HCT116 (cell line): ENCODE results near the gene ADAMTS13. TPM values are rescaled to one million over a fixed set of nuclear protein-coding genes. Genes with fewer than 3 reads are reported as not detected.

Source experiments
- ATAC-seq: fragments of 200-7000 bp; cut with Tn5 transposase; 2 replicates; pipeline ENCODE4 v1.9.1; 2020; ENCODE audit warnings: mild to moderate bottlenecking, moderate library complexity
- BruUV-seq: library from RNA; stranded (reverse); fragments of 400-500 nt; replicated peaks from 2 replicates; lab custom pipeline; 2021; lab: Mats Ljungman, UMichigan
- CTCF ChIA-PET: fragments of 300-600 bp; sonication (Branson Sonifier 250); formaldehyde crosslinking; loops from one replicate; lab custom pipeline; 2021; ENCODE audit warnings: antibody characterized with exemption; lab: Charles Lee
- POLR2A ChIA-PET: fragments of 300-600, 350-600 bp; sonication (Branson Sonifier 250); formaldehyde crosslinking; loops from one replicate; lab custom pipeline; 2021; ENCODE audit warnings: antibody characterized with exemption; lab: Charles Lee
- RAD21 ChIA-PET, 2 experiments: fragments of 300-600 bp; sonication (Branson Sonifier 250); formaldehyde crosslinking; loops; one replicate each; lab custom pipeline; 2023; ENCODE audit warnings: low total read pairs in 2 of 2; ENCODE audit not compliant: uncharacterized antibody in 2 of 2, unreplicated experiment in 2 of 2, low non-redundant PET in 1 of 2; lab: Charles Lee
- DNase-seq: peaks from one replicate; pipeline ENCODE4 v3.0.0-alpha.2; 2010; ENCODE audit warnings: low read depth, low spot score
- H2AFZ ChIP-seq: fragments of 200-600 bp; shearing (Covaris generic), sonication (generic); 2 replicates; pipeline ENCODE4 v1.6.1; 2017; ENCODE audit warnings: low read depth, mixed run types, mixed read lengths, antibody characterized with exemption, low read length; ENCODE audit not compliant: poor library complexity, severe bottlenecking
- H3K27ac ChIP-seq: 2 replicates; pipeline ENCODE4 v1.5.1; 2012; ENCODE audit warnings: low read depth, low read length
- H3K27me3 ChIP-seq: fragments of 200-600 bp; sonication (generic); 2 replicates; pipeline ENCODE4 v1.6.1; 2016; ENCODE audit warnings: mixed run types, low read length, mixed read lengths; ENCODE audit not compliant: insufficient read depth
- H3K36me3 ChIP-seq, 2 experiments: fragments of 200-500 bp in 1 of 2; fragments of 200-600 bp in 1 of 2; sonication (Bioruptor generic) in 1 of 2; sonication (generic) in 1 of 2; 2 replicates each; pipeline versions ENCODE4 v1.5.1 to v1.6.1; 2014 to 2016; ENCODE audit warnings: low read length in 2 of 2, inconsistent platforms in 1 of 2, mixed read lengths in 1 of 2, mixed run types in 1 of 2; ENCODE audit not compliant: insufficient read depth in 2 of 2, control insufficient read depth in 1 of 2
- H3K4me1 ChIP-seq, 2 experiments: fragments of 200-600 bp in 1 of 2; sonication (generic) in 1 of 2; 2 replicates each; pipeline versions ENCODE4 v1.5.1 to v1.6.1; 2012 to 2017; ENCODE audit warnings: low read length in 2 of 2, inconsistent platforms in 1 of 2, mild to moderate bottlenecking in 1 of 2, mixed read lengths in 1 of 2, mixed run types in 1 of 2, moderate library complexity in 1 of 2; ENCODE audit not compliant: insufficient read depth in 2 of 2, control insufficient read depth in 1 of 2
- H3K4me2 ChIP-seq: fragments of 200-600 bp; sonication (generic); 2 replicates; pipeline ENCODE4 v1.6.1; 2017; ENCODE audit warnings: mixed run types, low read length, mixed read lengths
- H3K4me3 ChIP-seq, 2 experiments: fragments of 200-600 bp in 1 of 2; sonication (generic) in 1 of 2; replicated peaks in 1 of 2; 2 replicates each; pipeline ENCODE4 v1.5.1; 2011 to 2016; ENCODE audit warnings: low read length in 2 of 2, control low read depth in 1 of 2, low read depth in 1 of 2, mild to moderate bottlenecking in 1 of 2, mixed read lengths in 1 of 2, mixed run types in 1 of 2
- H3K79me2 ChIP-seq: fragments of 200-600 bp; sonication (generic); 2 replicates; pipeline ENCODE4 v1.6.1; 2017; ENCODE audit warnings: mild to moderate bottlenecking, mixed run types, low read length, moderate library complexity, mixed read lengths; ENCODE audit not compliant: insufficient read depth
- H3K9ac ChIP-seq: fragments of 200-600 bp; sonication (generic); 2 replicates; pipeline ENCODE4 v1.6.1; 2016; ENCODE audit warnings: low read length, mixed read lengths
- H3K9me2 ChIP-seq: fragments of 200-600 bp; sonication (generic), shearing (Covaris generic); 2 replicates; pipeline ENCODE4 v1.6.1; 2017; ENCODE audit warnings: mixed run types, mild to moderate bottlenecking, moderate library complexity; ENCODE audit not compliant: insufficient read depth
- H3K9me3 ChIP-seq, 2 experiments: fragments of 200-500 bp in 1 of 2; fragments of 200-600 bp in 1 of 2; sonication (Bioruptor generic) in 1 of 2; sonication (generic) in 1 of 2; 2 replicates each; pipeline ENCODE4 v1.6.1; 2014 to 2017; ENCODE audit warnings: low read length in 2 of 2, mixed read lengths in 2 of 2, inconsistent platforms in 1 of 2, low read depth in 1 of 2, mild to moderate bottlenecking in 1 of 2, mixed run types in 1 of 2, moderate library complexity in 1 of 2; ENCODE audit not compliant: control insufficient read depth in 1 of 2, insufficient read depth in 1 of 2
- H4K20me1 ChIP-seq: fragments of 200-600 bp; sonication (generic), shearing (Covaris generic); 2 replicates; pipeline ENCODE4 v1.6.1; 2017; ENCODE audit warnings: mixed run types, mild to moderate bottlenecking, moderate library complexity; ENCODE audit not compliant: insufficient read depth
- ATF3 ChIP-seq: IDR thresholded peaks from 2 replicates; pipeline ENCODE4 v1.6.1; 2012
- CBX3 ChIP-seq: IDR thresholded peaks from 2 replicates; pipeline ENCODE4 v1.6.1; 2012; ENCODE audit warnings: low read depth
- CEBPB ChIP-seq: IDR thresholded peaks from 2 replicates; pipeline ENCODE4 v1.6.1; 2012; ENCODE audit warnings: low read depth
- EGR1 ChIP-seq: IDR thresholded peaks from 2 replicates; pipeline ENCODE4 v1.6.1; 2012; ENCODE audit warnings: low read depth
- ELF1 ChIP-seq: IDR thresholded peaks from 2 replicates; pipeline ENCODE4 v1.6.1; 2012; ENCODE audit warnings: low read depth, borderline replicate concordance
- EZH2 ChIP-seq: fragments of 200-600 bp; sonication (generic); IDR thresholded peaks from 2 replicates; pipeline ENCODE4 v1.6.1; 2017; ENCODE audit warnings: antibody characterized with exemption, mixed run types
- EZH2phosphoT487 ChIP-seq: fragments of 200-600 bp; IDR thresholded peaks from 2 replicates; pipeline ENCODE4 v1.6.1; 2018; ENCODE audit warnings: antibody characterized with exemption, borderline replicate concordance
- FOSL1 ChIP-seq: IDR thresholded peaks from 2 replicates; pipeline ENCODE4 v1.6.1; 2012; ENCODE audit warnings: low read depth
- JUND ChIP-seq: IDR thresholded peaks from 2 replicates; pipeline ENCODE4 v1.6.1; 2012
- POLR2A ChIP-seq: IDR thresholded peaks from 2 replicates; pipeline ENCODE4 v1.7.0; 2011; ENCODE audit warnings: borderline replicate concordance; ENCODE audit not compliant: insufficient read depth, insufficient read length; ENCODE audit errors: extremely low read depth
- POLR2AphosphoS5 ChIP-seq: IDR thresholded peaks from 2 replicates; pipeline ENCODE4 v1.6.1; 2011; ENCODE audit warnings: mild to moderate bottlenecking, low read depth, low read length, moderate library complexity
- RAD21 ChIP-seq: IDR thresholded peaks from 2 replicates; pipeline ENCODE4 v1.6.1; 2012; ENCODE audit warnings: low read depth, mild to moderate bottlenecking
- REST ChIP-seq: IDR thresholded peaks from 2 replicates; pipeline ENCODE4 v1.6.1; 2012; ENCODE audit warnings: low read depth
- SIN3A ChIP-seq: IDR thresholded peaks from 2 replicates; pipeline ENCODE4 v1.6.1; 2012; ENCODE audit warnings: low read depth
- SP1 ChIP-seq: IDR thresholded peaks from 2 replicates; pipeline ENCODE4 v1.6.1; 2012; ENCODE audit warnings: low read depth
- SRF ChIP-seq: IDR thresholded peaks from 2 replicates; pipeline ENCODE4 v1.6.1; 2012; ENCODE audit warnings: low read depth
- TCF7L2 ChIP-seq: IDR thresholded peaks from 2 replicates; pipeline ENCODE4 v1.7.0; 2011; ENCODE audit warnings: borderline replicate concordance, inconsistent platforms; ENCODE audit not compliant: insufficient read depth, insufficient read length; ENCODE audit errors: extremely low read depth
- YY1 ChIP-seq: IDR thresholded peaks from 2 replicates; pipeline ENCODE4 v1.6.1; 2011; ENCODE audit warnings: low read length, low read depth, moderate library complexity, mild to moderate bottlenecking; ENCODE audit not compliant: insufficient replicate concordance; ENCODE audit errors: extremely low read depth
- ZBTB33 ChIP-seq: IDR thresholded peaks from 2 replicates; pipeline ENCODE4 v1.6.1; 2011; ENCODE audit warnings: mild to moderate bottlenecking, low read length, moderate library complexity; ENCODE audit not compliant: insufficient replicate concordance; ENCODE audit errors: extremely low read depth
- ZFX ChIP-seq: fragments of 450-650 bp; IDR thresholded peaks from 2 replicates; pipeline ENCODE4 v1.6.1; 2017
- ZNF274 ChIP-seq: fragments of 200-500 bp; sonication (Bioruptor generic); IDR thresholded peaks from 2 replicates; pipeline ENCODE4 v1.6.1; 2014; ENCODE audit warnings: mild to moderate bottlenecking, low read depth, low read length, inconsistent platforms
- intact Hi-C: fragments of 100-400 bp; cut with micrococcal nuclease; formaldehyde crosslinking; loops from 2 replicates; pipeline ENCODE4 v1.10.0; 2022
- total RNA-seq: library from RNA; stranded (reverse); gene quantifications from one replicate; pipeline ENCODE4 v1.2.1, GENCODE V29; 2021; ENCODE audit not compliant: unreplicated experiment
- TF ChIP-seq, protein P1 (sequence below): IDR thresholded peaks from 2 replicates; pipeline ENCODE4 v1.6.1; 2012

ADAMTS13 gene
- total RNA-seq, 1 experiment from 2014 or later: 9.2 TPM

DNA sequence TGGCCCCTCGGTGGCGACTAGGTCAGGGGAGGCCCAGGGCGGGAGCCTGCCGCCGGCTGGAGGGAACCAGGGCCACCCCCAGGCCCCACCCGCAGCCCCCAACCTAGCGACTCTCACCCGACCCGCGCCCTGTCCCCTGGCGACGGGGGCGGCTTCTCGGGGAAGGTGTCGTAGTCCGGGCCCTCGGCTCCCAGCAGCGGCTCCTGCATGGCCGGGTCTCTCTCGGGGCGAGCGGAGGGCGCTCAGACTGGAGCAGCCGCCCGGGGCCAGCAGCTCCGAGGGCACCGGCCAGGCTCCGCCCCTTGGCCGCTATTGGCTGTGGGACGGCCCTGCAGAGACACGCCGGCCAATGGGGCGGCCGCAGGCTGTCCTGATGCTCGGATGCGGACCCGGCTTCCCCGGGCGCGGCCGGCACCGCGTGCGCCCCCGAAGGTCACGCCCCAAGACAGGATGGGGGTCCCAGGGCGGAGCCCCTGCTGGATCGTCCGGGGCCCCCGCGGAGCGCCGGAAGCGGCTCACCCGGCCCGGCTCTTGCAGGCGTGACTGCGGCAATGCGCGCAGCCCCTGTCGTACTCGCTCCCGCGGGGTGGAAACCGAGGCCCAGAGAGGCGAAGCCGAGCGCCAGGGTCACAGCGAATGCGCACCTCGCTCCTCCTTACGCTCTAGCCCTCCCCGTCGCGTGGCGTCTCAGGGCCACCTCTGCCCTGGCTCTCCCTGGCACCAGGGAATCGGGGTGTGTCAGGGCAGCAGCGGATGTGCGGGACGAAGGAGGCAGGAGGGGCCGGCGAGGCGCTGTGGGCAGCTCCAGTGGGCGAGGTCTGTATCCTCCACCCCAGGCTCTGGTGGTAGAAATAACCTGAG, 56.9 kb downstream of the ADAMTS13 start, which contains the start of gene SLC2A6:
TSS of gene SLC2A6 (minus strand) at position 249 of the 861 bp plus-strand sequence. CDS start at position 209, 40 bp downstream.
- ChIA-PET RAD21 (interaction anchor here in 1 of 2 experiments (0.6 kb wide), 1 partner anchor 29 kb away, joined by 4 read pairs; no protein-coding TSS in a partner anchor), CTCF (interaction anchor here (0.9 kb wide), 2 partner anchors 82 to 293 kb away, joined by 3 to 4 read pairs; no protein-coding TSS in a partner anchor), POLR2A (interaction anchor here (1.0 kb wide), 1 partner anchor 102 kb away, joined by 3 read pairs; no protein-coding TSS in a partner anchor)
- ATAC-seq (peak; percentile 99), DNase-seq (no peak)
- Histone ChIP-seq H3K9ac (peak within 1 kb of the TSS; percentile 75), H3K27ac (peak within 1 kb of the TSS; percentile 59; the same call in 1 of the 2 replicates), H3K4me3 (peak within 1 kb of the TSS; percentile 68 to 83), H3K36me3 (no peaks in the 10 kb centered on the region), H3K4me1 (peaks cover 13 to 21% of the 10 kb centered on the region in 2 experiments; a peak in 3 of 4 replicates), H2AFZ (peak within 1 kb of the TSS; percentile 40), H4K20me1 (no peaks in the 10 kb centered on the region), H3K9me2 (no peaks in the 10 kb centered on the region), H3K4me2 (peak within 1 kb of the TSS; percentile 98), H3K27me3 (no peaks in the 10 kb centered on the region), H3K79me2 (peaks cover 6% of the 10 kb centered on the region; the same call in 1 of the 2 replicates), H3K9me3 (no peaks in the 10 kb centered on the region)
- BruUV-seq: no TSS peak
- intact Hi-C loops: no loop called here
- TF ChIP-seq ZNF274 (no peak), JUND (no peak), EGR1 (no peak), ATF3 (no peak), YY1 (no peak), FOSL1 (no peak), REST (no peak), ZBTB33 (no peak), CEBPB (no peak), ELF1 (no peak), POLR2AphosphoS5 (peak; percentile 85), ZFX (peak; percentile 66; the same call in 1 of the 2 replicates), RAD21 (no peak), CBX3 (no peak), POLR2A (peak; percentile 54), TCF7L2 (no peak), EZH2 (no peak), SIN3A (peak; percentile 64; the same call in 1 of the 2 replicates), SRF (no peak), EZH2phosphoT487 (no peak), SP1 (peak; percentile 19; the same call in 1 of the 2 replicates)
- TF ChIP-seq, protein P1, sequence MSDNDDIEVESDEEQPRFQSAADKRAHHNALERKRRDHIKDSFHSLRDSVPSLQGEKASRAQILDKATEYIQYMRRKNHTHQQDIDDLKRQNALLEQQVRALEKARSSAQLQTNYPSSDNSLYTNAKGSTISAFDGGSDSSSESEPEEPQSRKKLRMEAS: peak; percentile 79
